ENCODE results near the gene OOSP3. TPM values are rescaled to one million over a fixed set of nuclear protein-coding genes. Genes with fewer than 3 reads are reported as not detected.
"Not testable (repeated sequence)": the region's sequence is repeated elsewhere in the genome, so short reads cannot be mapped to it uniquely, and the experiment has no call there.

OOSP3 gene
- total RNA-seq, 1 experiment from 2014 or later, result not detected

GRCh38 chr11:59901306-59901705 is 22.7 kb downstream of the OOSP3 start:
- Mint-ChIP-seq H3K36me3 (no peaks in the 10 kb centered on the region), H3K4me1 (peaks cover 12% of the 10 kb centered on the region), H3K4me3 (no peak overlapping the region), H3K9me3 (peaks cover 8% of the 10 kb centered on the region), H3K27me3 (ENCODE audit: low read depth) (no peaks in the 10 kb centered on the region), H3K27ac (peak overlapping the region; percentile 45; the same call in 1 of the 2 replicates)
- no peak for TF ChIP-seq PRDM15 (CRISPR knock-in tag; IDR thresholded peaks at IDR 0.05)
- TF ChIP-seq ZNF317 (CRISPR knock-in tag; IDR thresholded peaks at IDR 0.05; ENCODE audit: borderline replicate concordance, low read depth), result no peak
- no peak for TF ChIP-seq FOXJ3 (CRISPR knock-in tag; IDR thresholded peaks at IDR 0.05; ENCODE audit: borderline replicate concordance)
- no peak for TF ChIP-seq FOXP4 (CRISPR knock-in tag; IDR thresholded peaks at IDR 0.05)
- TF ChIP-seq KAT7 (CRISPR knock-in tag; IDR thresholded peaks at IDR 0.05; ENCODE audit: borderline replicate concordance), result no peak
- no peak for TF ChIP-seq EMX1 (CRISPR knock-in tag; IDR thresholded peaks at IDR 0.05)
- TF ChIP-seq ESRRA (CRISPR knock-in tag; IDR thresholded peaks at IDR 0.05; ENCODE audit: borderline replicate concordance), result no peak
- no peak for TF ChIP-seq ATF6 (CRISPR knock-in tag; IDR thresholded peaks at IDR 0.05)
- TF ChIP-seq, protein P1, sequence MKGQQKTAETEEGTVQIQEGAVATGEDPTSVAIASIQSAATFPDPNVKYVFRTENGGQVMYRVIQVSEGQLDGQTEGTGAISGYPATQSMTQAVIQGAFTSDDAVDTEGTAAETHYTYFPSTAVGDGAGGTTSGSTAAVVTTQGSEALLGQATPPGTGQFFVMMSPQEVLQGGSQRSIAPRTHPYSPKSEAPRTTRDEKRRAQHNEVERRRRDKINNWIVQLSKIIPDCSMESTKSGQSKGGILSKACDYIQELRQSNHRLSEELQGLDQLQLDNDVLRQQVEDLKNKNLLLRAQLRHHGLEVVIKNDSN (CRISPR knock-in tag; IDR thresholded peaks at IDR 0.05), result no peak
- ATAC-seq, result no peak
- POLR2A ChIA-PET, result interaction anchor here (0.6 kb wide), 1 partner anchor 47 kb away, joined by 3 read pairs; no protein-coding TSS in a partner anchor
- CTCF ChIA-PET, result no interaction called here
- DNase-seq (ENCODE audit: low spot score), result no peak

DNA sequence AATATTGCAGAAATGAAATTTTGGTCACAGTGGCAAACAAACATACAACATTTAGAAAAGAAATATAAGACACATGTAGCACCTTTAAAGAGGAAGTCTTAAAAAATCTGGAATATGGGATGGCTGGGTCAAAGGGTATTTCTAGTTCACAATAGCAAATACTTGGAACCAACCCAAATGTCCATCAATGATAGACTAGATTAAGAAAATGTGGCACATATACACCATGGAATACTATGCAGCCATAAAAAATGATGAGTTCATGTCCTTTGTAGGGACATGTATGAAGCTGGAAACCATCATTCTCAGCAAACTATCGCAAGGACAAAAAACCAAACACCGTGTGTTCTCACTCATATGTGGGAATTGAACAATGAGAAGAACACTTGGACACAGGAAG is 25.0 kb downstream of the OOSP3 start:
- POLR2A ChIA-PET; H3K27ac Mint-ChIP-seq; H3K4me3 Mint-ChIP-seq; DNase-seq (ENCODE audit: low spot score); H3K36me3 Mint-ChIP-seq; ATAC-seq; H3K27me3 Mint-ChIP-seq (ENCODE audit: low read depth); CTCF ChIA-PET: not testable (repeated sequence)
- Mint-ChIP-seq H3K9me3 (peaks cover 19% of the 10 kb centered on the region), H3K4me1 (peaks cover 12% of the 10 kb centered on the region)

- DNase-seq (ENCODE audit: low spot score), result no peak
- Mint-ChIP-seq H3K9me3 (peaks cover 44% of the 10 kb centered on the region), H3K4me1 (no peaks in the 10 kb centered on the region), H3K4me3 (no peak overlapping the region), H3K27ac (no peak overlapping the region), H3K36me3 (peaks cover 25% of the 10 kb centered on the region), H3K27me3 (ENCODE audit: low read depth) (0 out of 2 replicates have a peak, but pooled peaks cover 3% of the 10 kb centered on the region)
- ChIA-PET POLR2A (no interaction called here), CTCF (interaction anchor here (0.6 to 2.0 kb wide), 22 partner anchors 8 to 211 kb away, joined by 3 to 28 read pairs (median 4); partner anchors contain the start of genes MRPL16, OOSP4A and STX3)
- ATAC-seq, result no peak
- TF ChIP-seq ZNF532 (CRISPR knock-in tag; IDR thresholded peaks at IDR 0.05; ENCODE audit: borderline replicate concordance) (no peak), ERG (CRISPR knock-in tag; IDR thresholded peaks at IDR 0.05) (no peak), NR2C2 (CRISPR knock-in tag; IDR thresholded peaks at IDR 0.05) (no peak), ZNF232 (CRISPR knock-in tag; IDR thresholded peaks at IDR 0.05) (no peak)
- TF ChIP-seq, protein P2, sequence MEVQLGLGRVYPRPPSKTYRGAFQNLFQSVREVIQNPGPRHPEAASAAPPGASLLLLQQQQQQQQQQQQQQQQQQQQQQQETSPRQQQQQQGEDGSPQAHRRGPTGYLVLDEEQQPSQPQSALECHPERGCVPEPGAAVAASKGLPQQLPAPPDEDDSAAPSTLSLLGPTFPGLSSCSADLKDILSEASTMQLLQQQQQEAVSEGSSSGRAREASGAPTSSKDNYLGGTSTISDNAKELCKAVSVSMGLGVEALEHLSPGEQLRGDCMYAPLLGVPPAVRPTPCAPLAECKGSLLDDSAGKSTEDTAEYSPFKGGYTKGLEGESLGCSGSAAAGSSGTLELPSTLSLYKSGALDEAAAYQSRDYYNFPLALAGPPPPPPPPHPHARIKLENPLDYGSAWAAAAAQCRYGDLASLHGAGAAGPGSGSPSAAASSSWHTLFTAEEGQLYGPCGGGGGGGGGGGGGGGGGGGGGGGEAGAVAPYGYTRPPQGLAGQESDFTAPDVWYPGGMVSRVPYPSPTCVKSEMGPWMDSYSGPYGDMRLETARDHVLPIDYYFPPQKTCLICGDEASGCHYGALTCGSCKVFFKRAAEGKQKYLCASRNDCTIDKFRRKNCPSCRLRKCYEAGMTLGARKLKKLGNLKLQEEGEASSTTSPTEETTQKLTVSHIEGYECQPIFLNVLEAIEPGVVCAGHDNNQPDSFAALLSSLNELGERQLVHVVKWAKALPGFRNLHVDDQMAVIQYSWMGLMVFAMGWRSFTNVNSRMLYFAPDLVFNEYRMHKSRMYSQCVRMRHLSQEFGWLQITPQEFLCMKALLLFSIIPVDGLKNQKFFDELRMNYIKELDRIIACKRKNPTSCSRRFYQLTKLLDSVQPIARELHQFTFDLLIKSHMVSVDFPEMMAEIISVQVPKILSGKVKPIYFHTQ (CRISPR knock-in tag; IDR thresholded peaks at IDR 0.05), result no peak
Observed at GRCh38 chr11:59918480-59918879, 39.9 kb downstream of the OOSP3 start.
